Measurements from ENCODE around the gene THRSP.

THRSP gene

GRCh38 chr11:78021611-78022010 is 42.0 kb upstream of the THRSP start:
- TF ChIP-seq CTCF (IDR thresholded peaks at IDR 0.05; ENCODE audit: poor library complexity, severe bottlenecking), result no peak

GRCh38 chr11:78022397-78023396 is 41.0 kb upstream of the THRSP start, which contains the start of gene KCTD14:
Gene KCTD14 (minus strand): TSS chr11:78023276. CDS start chr11:78023249, 27 bp downstream.
- Histone ChIP-seq H3K4me3 (ENCODE audit: severe bottlenecking) (peak within 1 kb of the TSS; percentile 50), H3K36me3 (ENCODE audit: low read depth) (peaks cover 3% of the 10 kb centered on the region; the same call in 1 of the 2 replicates), H3K4me1 (ENCODE audit: insufficient read depth, poor library complexity, severe bottlenecking) (peaks cover 5% of the 10 kb centered on the region), H3K27me3 (ENCODE audit: insufficient read depth, poor library complexity, severe bottlenecking) (no peaks in the 10 kb centered on the region), H3K27ac (ENCODE audit: poor library complexity, severe bottlenecking) (peak within 1 kb of the TSS; percentile 43), H3K9me3 (ENCODE audit: severe bottlenecking) (no peaks in the 10 kb centered on the region)
- no peak for TF ChIP-seq CTCF (IDR thresholded peaks at IDR 0.05; ENCODE audit: poor library complexity, severe bottlenecking)
- ATAC-seq (ENCODE audit: low read depth) (peak; percentile 85), DNase-seq (ENCODE audit: low spot score) (peak; percentile 65)

More at GRCh38 chr11:78021611-78022010, 42.0 kb upstream of the THRSP start:
- H3K36me3 ChIP-seq (ENCODE audit: low read depth), result peaks cover 3% of the 10 kb centered on the region; the same call in 1 of the 2 replicates
- no peak overlapping the region for H3K4me3 ChIP-seq (ENCODE audit: severe bottlenecking)
- DNase-seq (ENCODE audit: low spot score), result no peak
- peaks cover 5% of the 10 kb centered on the region for H3K4me1 ChIP-seq (ENCODE audit: insufficient read depth, poor library complexity, severe bottlenecking)
- ATAC-seq (ENCODE audit: low read depth), result no peak
- no peaks in the 10 kb centered on the region for H3K27me3 ChIP-seq (ENCODE audit: insufficient read depth, poor library complexity, severe bottlenecking)
- no peaks in the 10 kb centered on the region for H3K9me3 ChIP-seq (ENCODE audit: severe bottlenecking)
- peak overlapping the region; percentile 43 for H3K27ac ChIP-seq (ENCODE audit: poor library complexity, severe bottlenecking)

GRCh38 chr11:78023426-78023825 is 40.2 kb upstream of the THRSP start:
- no peak for TF ChIP-seq CTCF (IDR thresholded peaks at IDR 0.05; ENCODE audit: poor library complexity, severe bottlenecking)
- peak overlapping the region; percentile 43 for H3K27ac ChIP-seq (ENCODE audit: poor library complexity, severe bottlenecking)

GRCh38 chr11:78025378-78025777 is 38.3 kb upstream of the THRSP start:
- ATAC-seq (ENCODE audit: low read depth) (no peak), DNase-seq (ENCODE audit: low spot score) (no peak)
- no peaks in the 10 kb centered on the region for H3K9me3 ChIP-seq (ENCODE audit: severe bottlenecking)
- H3K27me3 ChIP-seq (ENCODE audit: insufficient read depth, poor library complexity, severe bottlenecking), result no peaks in the 10 kb centered on the region
- H3K27ac ChIP-seq (ENCODE audit: poor library complexity, severe bottlenecking), result no peak overlapping the region
- no peak overlapping the region for H3K4me3 ChIP-seq (ENCODE audit: severe bottlenecking)
- H3K36me3 ChIP-seq (ENCODE audit: low read depth), result no peaks in the 10 kb centered on the region
- peaks cover 10% of the 10 kb centered on the region for H3K4me1 ChIP-seq (ENCODE audit: insufficient read depth, poor library complexity, severe bottlenecking)
- TF ChIP-seq CTCF (IDR thresholded peaks at IDR 0.05; ENCODE audit: poor library complexity, severe bottlenecking), result no peak

More at GRCh38 chr11:78023426-78023825, 40.2 kb upstream of the THRSP start:
- H3K4me3 ChIP-seq (ENCODE audit: severe bottlenecking), result peak overlapping the region; percentile 50
- DNase-seq (ENCODE audit: low spot score), result no peak
- H3K27me3 ChIP-seq (ENCODE audit: insufficient read depth, poor library complexity, severe bottlenecking), result no peaks in the 10 kb centered on the region
- peaks cover 11% of the 10 kb centered on the region for H3K4me1 ChIP-seq (ENCODE audit: insufficient read depth, poor library complexity, severe bottlenecking)
- no peak for ATAC-seq (ENCODE audit: low read depth)
- H3K36me3 ChIP-seq (ENCODE audit: low read depth), result peaks cover 3% of the 10 kb centered on the region; the same call in 1 of the 2 replicates
- no peaks in the 10 kb centered on the region for H3K9me3 ChIP-seq (ENCODE audit: severe bottlenecking)
